Stimulated activated CD4-positive, alpha-beta T cell treated with anti-CD3 and anti-CD28 coated beads, Interleukin-12 subunit alpha, Interleukin-12 subunit beta, amount 100 ng/mL, for 24 hours (primary cell): Measurements from ENCODE around the gene SH3BP5.

ENCODE experiments used
- DNase-seq, 2 experiments: peaks; one replicate each; pipeline ENCODE4 v3.0.0-alpha.2; 2020; ENCODE audit warnings: low read depth in 2 of 2

SH3BP5 gene

DNA sequence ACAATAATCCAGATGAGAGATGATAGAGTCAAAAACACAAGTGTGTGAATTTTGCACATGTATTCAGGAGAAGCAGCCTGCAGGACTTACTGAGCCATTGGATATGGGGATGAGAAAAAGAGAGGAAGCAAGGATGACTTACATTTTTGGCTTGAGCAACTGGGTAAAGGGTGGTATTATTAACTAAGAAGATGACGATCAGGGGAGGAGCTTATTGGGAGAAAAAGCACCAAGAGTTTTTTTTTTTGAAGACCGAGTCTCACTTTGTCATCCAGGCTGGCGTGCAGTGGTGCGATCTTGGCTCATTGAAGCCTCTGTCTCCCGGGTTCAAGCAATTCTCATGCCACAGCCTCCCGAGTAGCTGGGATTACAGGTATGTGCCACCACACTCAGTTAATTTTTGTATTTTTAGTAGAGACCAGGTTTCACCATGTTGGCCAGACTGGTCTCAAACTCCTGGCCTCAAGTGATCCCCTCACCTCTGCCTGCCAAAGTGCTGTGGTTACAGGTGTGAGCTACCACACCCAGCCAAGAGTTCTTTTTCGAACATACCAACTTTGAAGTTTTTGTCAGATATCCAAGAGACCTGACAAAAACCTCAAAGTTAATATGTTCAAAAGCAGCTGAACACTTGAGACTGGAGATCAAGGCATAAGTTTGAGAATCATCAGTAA is 14.8 kb upstream of the SH3BP5 start:
- no peak for DNase-seq

- no peak for DNase-seq
These were observed 14.1 kb upstream of the SH3BP5 start for GRCh38 chr3:15346516-15346915.

GRCh38 chr3:15345608-15346137 is 13.3 kb upstream of the SH3BP5 start:
- no peak for DNase-seq

- DNase-seq: no peak
These were observed 12.8 kb upstream of the SH3BP5 start for GRCh38 chr3:15345066-15345607.

GRCh38 chr3:15342945-15343344 is 10.6 kb upstream of the SH3BP5 start:
- no peak for DNase-seq

DNA sequence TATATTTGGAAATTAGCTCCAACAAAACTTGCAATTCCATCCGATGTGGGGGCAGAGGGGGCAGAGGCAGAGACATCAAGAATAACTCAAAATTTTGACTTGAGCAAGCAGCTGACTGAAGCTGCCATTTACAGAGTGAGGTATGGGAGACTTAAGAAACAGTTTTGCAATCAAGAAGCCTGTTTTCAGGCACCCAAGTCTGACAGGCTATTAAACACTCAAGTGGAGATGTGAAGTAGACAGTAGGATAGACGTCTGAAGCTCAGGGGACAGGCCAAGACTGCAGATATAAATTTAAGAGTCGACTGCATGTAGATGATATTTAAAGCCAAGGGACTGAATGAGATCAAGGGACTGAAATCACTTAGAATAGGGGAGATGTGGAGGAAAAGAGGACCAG is 9.9 kb upstream of the SH3BP5 start:
- DNase-seq: no peak

- DNase-seq: no peak
These were observed 8.8 kb upstream of the SH3BP5 start for GRCh38 chr3:15341030-15341726.

GRCh38 chr3:15339786-15340215 is 7.4 kb upstream of the SH3BP5 start:
- no peak for DNase-seq

- no peak for DNase-seq
These were observed 6.6 kb upstream of the SH3BP5 start for GRCh38 chr3:15339001-15339400.

GRCh38 chr3:15337963-15338362 is 5.6 kb upstream of the SH3BP5 start:
- DNase-seq: no peak

DNA sequence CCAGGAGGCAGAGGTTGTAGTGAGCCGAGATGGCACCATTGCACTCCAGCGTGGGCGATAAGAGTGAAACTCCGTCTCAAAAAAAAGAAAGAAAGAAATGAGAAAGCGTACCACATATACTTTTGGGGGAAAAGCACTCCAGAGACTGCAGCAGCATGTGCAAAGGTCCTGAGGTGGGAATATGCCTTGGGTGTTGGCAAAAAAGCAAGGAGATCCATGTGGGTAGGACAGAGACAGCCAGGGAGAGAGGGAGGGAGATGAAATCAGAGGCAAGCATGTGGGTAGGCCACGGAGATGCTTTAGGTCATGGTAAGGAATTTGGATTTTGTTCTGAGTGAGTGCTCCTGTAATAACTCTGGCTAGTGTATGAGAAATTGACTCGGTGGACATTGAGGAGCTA is 3.7 kb upstream of the SH3BP5 start:
- no peak for DNase-seq

GRCh38 chr3:15333956-15334263 is 1.5 kb upstream of the SH3BP5 start:
- no peak for DNase-seq

- DNase-seq: no peak
These were observed 941 bp upstream of the SH3BP5 start for GRCh38 chr3:15333099-15333955.

GRCh38 chr3:15331606-15332404 is 581 bp downstream of the SH3BP5 start:
- DNase-seq: no peak

GRCh38 chr3:15331072-15331605 is 1.2 kb downstream of the SH3BP5 start:
- no peak for DNase-seq

- DNase-seq: no peak
These were observed 2.3 kb downstream of the SH3BP5 start for GRCh38 chr3:15330031-15330596.

DNA sequence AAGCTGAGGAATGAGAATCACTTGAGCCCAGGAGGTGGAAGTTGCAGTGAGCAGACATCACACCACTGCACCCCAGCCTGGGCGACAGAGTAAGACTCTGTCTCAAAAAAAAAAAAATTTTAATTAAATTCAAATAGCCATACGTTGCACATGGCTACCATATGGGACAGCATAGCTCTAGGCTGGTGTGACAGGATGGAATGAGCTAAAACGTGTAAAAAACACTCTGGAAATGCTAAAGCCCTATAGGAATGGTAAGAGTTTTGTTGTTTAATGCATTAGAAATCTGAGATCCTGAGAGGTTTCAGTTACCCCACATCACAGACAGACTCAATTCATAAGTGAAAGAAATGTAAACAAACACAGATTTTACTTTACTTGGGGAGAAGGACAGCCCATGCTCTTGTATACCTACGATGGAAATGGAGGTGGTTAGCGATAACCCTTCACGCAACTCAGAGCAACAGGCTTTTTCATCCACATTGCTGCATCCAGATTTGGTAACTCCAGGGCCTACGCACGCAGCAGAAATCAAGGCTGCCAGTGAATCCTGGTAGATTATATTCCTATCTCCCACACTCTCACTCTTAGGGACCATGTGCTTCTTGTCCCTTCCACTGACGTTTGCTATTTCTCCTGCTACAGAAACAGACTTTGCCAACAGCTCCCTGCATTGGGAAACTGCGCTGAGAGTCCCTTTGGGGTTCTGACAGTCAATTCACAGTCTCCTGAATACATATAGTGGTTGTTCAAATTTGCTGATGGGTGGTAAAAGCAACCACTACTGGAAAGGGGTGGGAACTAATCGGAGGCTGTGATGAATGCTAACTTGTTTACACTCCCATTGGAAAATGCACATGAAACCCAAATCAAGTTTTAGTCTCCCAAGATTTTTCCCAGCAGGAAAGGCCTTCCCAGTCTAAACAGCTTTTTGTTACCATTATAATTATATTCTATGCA is 3.1 kb downstream of the SH3BP5 start:
- no peak for DNase-seq

DNA sequence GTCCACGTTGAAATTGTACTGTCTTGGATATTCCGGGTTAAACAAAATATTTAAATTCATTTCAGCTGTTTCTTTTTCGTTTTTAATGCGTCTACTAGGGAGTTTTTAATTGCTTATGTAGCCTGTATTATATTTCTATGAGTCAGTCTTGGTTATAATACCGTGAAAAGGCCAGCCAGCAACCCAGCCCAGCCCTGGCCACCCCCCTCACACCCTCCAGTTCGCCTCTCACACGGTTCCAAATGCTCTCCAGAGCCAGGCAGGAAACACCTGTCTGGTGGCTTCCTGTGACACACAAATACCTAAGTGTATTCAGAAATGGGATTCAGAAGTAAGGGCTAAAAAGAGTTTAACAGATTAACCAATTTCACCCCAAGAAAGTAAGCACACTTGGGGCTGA is 4.4 kb downstream of the SH3BP5 start:
- no peak for DNase-seq

DNA sequence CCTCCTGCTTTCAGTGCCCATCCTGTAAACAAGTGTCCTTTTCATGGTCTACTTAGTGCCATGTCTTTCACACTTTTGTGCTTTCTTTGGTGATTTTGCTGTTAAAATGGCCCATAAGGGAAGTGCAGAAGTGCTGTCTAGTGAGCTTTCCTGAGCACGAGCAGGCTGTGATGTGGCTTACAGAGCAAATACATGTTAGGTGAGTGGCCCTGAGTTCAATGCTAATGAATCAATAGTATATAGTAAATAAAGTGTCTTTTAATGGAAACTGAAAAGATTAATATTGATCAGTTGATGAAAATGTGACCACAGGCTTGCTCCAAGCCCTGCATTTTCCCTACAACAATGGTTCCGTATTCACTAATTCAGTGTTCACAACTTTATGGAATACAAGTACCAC is 5.7 kb downstream of the SH3BP5 start:
- DNase-seq: no peak

GRCh38 chr3:15326037-15326436 is 6.3 kb downstream of the SH3BP5 start:
- DNase-seq: no peak
